GM10248 (cell line): Measurements from ENCODE around the gene TMIGD3.
A peak's percentile ranks its signal among the peaks of the same experiment; 100 is the strongest.

ENCODE experiments used
- CTCF ChIA-PET: fragments of 300-600 bp; sonication (Branson Sonifier 250); formaldehyde crosslinking; extraction: SDS; loops from one replicate; lab custom pipeline; 2021; ENCODE audit warnings: antibody characterized with exemption; lab: Yijun Ruan, JAX
- POLR2A ChIA-PET: fragments of 350-650 bp; sonication (Branson Sonifier 250); formaldehyde crosslinking; extraction: SDS; loops from one replicate; lab custom pipeline; 2020; ENCODE audit warnings: antibody characterized with exemption; lab: Yijun Ruan, JAX
- DNase-seq: peaks from one replicate; pipeline ENCODE4 v3.0.0; 2012; ENCODE audit errors: extremely low spot score
- CTCF ChIP-seq: IDR thresholded peaks from 2 replicates; pipeline ENCODE4 v1.5.1; 2012; ENCODE audit warnings: mild to moderate bottlenecking, low read depth; ENCODE audit errors: extremely low read depth, missing control alignments, control extremely low read depth

The TMIGD3 gene

GRCh38 chr1:111511370-111511769 is 7.9 kb upstream of the TMIGD3 start:
- ChIA-PET CTCF (interaction anchor here (1.2 to 6.8 kb wide), 4 partner anchors 14 to 258 kb away, joined by 3 to 94 read pairs (median 45); no protein-coding TSS in a partner anchor), POLR2A (no interaction called here)
- TF ChIP-seq CTCF: no peak
- DNase-seq: no peak

- no peak for TF ChIP-seq CTCF
- ChIA-PET CTCF (interaction anchor here (1.4 to 6.8 kb wide), 13 partner anchors 8 to 236 kb away, joined by 3 to 94 read pairs (median 46); partner anchors contain the start of gene RAP1A), POLR2A (no interaction called here)
- DNase-seq: no peak
Observed at GRCh38 chr1:111509997-111510375, 6.6 kb upstream of the TMIGD3 start.

- POLR2A ChIA-PET: interaction anchor here (0.5 to 0.6 kb wide), 2 partner anchors 292 to 836 kb away, joined by 3 to 4 read pairs; no protein-coding TSS in a partner anchor
- CTCF ChIA-PET: interaction anchor here (0.6 to 6.8 kb wide), 82 partner anchors 10 to 292 kb away, joined by 3 to 94 read pairs (median 8); partner anchors contain the start of genes DDX20, INKA2 and RAP1A
- DNase-seq: peak; percentile 73
- TF ChIP-seq CTCF: no peak
Observed at GRCh38 chr1:111507411-111508201, 4.2 kb upstream of the TMIGD3 start.

- DNase-seq: no peak
- ChIA-PET CTCF (interaction anchor here (1.2 to 6.8 kb wide), 22 partner anchors 10 to 254 kb away, joined by 3 to 94 read pairs (median 19); partner anchors contain the start of genes DDX20, INKA2 and RAP1A), POLR2A (interaction anchor here (0.5 kb wide), 1 partner anchor 290 kb away, joined by 4 read pairs; no protein-coding TSS in a partner anchor)
- TF ChIP-seq CTCF: no peak
Observed at GRCh38 chr1:111506561-111506960, 3.1 kb upstream of the TMIGD3 start.

GRCh38 chr1:111505641-111506119 is 2.2 kb upstream of the TMIGD3 start:
- CTCF ChIA-PET: interaction anchor here (1.8 to 6.8 kb wide), 4 partner anchors 23 to 134 kb away, joined by 5 to 94 read pairs (median 46); partner anchors contain the start of gene RAP1A
- peak; percentile 67 for DNase-seq
- TF ChIP-seq CTCF: no peak
- POLR2A ChIA-PET: no interaction called here

- TF ChIP-seq CTCF: no peak
- no peak for DNase-seq
- ChIA-PET POLR2A (no interaction called here), CTCF (interaction anchor here (1.6 to 2.1 kb wide), 5 partner anchors 22 to 265 kb away, joined by 4 to 10 read pairs (median 6); no protein-coding TSS in a partner anchor)
Observed at GRCh38 chr1:111504097-111504496, 664 bp upstream of the TMIGD3 start.
